Activated naive CD8-positive, alpha-beta T cell treated with anti-CD3 and anti-CD28 coated beads, Interleukin-2, amount 50 U/mL, for 16 hours (primary cell): ENCODE data around the gene CASD1.

ENCODE experiments used
- DNase-seq: peaks from one replicate; pipeline ENCODE4 v3.0.0-alpha.2; 2020; ENCODE audit warnings: low read depth, low spot score

CASD1 gene

DNA sequence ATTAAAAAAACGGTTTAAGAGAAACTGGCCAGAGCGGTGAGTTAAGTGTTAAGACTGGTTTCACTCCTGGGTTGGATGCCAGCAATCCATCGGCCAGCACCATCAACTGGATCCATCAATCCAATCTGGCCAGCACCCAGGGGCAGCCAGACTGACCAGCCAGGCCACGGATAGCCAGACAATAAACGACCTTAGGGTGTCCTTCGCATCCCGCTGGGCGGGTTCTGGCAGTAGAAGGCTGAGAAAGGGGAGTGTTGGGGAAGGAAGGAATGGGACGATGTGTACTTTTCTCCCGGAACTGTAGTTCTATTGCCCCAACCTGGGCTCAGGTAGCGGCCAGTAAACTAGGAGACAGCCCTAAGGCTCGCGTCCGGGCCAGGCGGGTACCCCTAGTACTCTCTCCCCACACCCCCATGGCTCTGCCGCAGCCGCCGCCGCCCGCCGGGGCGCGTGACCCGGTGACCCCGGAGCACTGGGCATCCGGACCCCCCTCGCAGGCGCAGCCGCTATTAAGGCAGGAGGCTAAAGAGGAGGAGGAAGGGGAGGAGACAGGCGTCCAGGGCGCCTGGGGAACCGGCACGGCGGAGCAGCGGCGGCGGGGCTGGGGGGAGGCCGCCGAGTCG, at the start of gene CASD1:
Gene CASD1, plus strand, starts transcription at position 546 of the 623 bp plus-strand sequence. CDS start 276 bp downstream, outside the sequence.
- no peak for DNase-seq

DNA sequence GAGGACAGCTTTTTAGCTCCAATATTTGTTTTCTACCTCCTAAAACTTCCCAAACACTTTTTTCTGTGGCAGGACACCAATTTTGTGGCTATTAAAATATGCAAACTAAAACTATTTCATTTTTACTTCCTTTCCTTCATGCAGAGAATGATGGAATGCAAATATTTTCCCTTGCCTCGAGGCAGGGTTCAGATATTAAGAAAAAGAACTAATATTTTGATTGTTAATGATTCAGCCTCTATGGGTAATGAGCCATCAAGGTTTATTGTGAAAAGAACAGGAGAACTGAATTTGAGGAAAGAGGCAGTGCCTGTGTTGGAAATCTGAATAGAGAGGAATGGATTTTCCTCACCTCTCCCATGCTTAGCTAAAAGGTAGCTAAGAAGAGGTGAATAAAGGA, 43.1 kb upstream of the CASD1 start:
- DNase-seq = no peak

DNA sequence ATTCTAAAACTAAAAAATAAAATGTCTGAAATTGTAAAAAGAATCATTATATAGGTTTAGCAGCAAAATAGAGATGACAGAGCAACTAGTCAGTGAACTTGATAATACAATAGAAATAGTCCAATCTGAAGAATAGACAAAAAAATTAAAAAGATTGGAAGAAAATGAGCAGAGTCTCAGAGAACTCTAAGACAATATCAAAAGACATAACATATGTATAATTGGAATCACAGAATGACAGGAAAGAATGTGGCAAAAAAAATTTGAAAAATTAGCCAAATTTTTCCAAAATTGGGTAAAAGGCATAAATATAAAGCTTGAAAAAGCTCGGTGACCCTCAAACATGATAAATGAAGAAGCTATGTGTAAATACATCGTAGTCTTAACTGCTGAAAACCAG, 38.0 kb upstream of the CASD1 start:
- no peak for DNase-seq

DNA sequence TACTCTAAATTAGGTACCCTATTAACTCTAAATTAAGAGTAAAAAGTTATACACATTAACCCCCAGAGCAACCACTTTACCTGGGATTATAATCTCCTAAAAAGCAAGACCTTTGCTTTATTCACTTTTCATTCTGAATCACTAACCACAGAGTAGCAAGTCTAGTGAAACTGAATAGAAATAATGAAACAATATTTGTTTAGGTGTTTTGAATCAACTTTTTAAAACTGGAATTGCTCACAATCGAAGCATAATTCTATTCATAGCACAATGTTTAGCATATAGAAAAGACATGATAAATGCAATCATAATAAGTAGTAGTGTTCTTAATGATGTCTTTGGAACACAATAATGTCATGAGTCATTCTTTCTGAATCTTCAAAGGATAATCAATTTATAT, 37.0 kb upstream of the CASD1 start:
- DNase-seq = no peak

DNA sequence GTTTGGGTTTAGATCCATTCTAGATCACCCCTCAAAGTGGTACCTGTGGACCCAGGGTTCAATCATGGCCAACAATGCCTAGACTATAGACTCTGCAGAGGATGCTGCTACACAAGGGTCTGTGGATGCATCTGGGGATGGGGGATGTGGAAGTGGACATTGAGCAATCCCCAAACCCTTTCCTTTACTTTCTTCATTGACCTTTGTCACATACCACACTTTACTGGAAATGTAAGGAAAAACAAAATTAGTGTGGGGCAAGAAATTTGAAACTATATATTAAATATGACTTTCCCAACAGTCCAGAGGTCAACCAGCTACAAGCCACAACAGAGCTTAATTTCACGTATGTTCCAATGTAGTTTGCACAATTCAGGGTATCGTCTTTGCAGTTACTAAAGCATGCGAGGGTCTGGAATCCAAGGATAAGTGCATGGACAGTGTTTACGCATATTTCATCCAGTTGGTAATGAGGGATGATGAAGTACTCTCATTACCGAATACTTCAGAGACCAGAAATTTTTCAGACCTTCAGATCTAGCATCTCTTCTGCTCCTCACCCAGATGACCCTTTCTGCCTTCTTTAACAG, 33.3 kb upstream of the CASD1 start:
- DNase-seq = no peak

DNA sequence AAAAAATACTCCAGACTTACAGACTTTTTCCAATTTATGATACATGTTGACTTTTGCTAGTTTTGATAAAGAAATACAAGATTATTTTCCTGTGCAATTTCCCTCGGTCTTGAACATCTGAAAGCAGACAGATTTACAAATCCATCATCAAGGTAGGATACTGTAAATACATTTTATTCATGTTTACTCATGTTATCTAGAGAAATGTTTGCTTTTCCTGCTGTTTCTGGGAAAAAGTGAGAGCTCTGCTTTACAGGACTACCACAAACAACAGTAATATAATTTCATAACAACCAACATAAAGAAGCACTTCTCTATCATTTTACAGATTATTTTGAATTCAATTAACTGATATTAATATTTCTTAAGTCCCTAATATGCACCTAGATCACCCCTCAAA, 31.7 kb upstream of the CASD1 start:
- DNase-seq = no peak

DNA sequence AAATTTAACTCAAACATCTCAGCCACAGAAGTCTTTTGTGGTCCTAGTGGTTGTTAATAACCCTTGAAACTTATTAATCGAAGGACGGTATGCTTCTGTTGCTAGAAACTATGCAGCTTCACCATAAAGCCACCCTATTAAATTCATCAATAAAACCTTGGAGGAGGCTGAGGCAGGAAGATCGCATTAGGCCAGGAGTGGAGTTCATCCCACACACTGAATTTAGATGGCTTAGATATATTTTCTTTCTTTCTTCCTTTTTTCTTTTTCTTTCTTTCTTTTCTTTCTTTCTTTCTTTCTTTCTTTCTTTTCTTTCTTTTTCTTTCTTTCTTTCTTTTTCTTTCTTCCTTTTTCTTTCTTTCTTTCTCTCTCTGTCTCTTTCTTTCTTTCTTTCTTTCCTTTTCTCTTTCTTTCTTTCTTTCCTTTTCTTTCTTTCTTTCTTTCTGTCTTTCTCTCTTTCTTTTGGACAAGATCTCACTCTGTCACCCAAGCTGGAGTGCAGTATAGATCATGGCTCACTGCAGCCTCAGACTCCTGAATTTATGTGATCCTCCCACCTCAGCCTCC, 30.9 kb upstream of the CASD1 start:
- no peak for DNase-seq

DNA sequence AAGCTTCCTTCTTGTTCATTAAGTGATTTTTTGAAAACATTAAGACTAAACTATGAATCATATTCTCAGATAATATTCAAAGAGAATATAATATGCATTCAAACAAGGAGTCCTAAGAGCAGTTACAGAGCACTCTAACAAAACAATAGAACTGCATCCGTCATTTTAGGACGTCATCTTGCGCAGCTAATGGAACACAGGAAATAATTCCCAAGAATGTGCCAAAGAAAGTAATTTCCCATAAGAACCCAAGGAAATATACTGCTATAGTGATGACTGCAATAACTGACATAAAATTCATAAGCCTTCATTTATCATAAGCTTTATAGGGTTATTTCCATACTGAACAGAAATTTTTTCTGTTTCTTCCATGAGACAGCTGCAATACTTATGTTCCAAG, 28.3 kb upstream of the CASD1 start:
- DNase-seq = no peak

DNA sequence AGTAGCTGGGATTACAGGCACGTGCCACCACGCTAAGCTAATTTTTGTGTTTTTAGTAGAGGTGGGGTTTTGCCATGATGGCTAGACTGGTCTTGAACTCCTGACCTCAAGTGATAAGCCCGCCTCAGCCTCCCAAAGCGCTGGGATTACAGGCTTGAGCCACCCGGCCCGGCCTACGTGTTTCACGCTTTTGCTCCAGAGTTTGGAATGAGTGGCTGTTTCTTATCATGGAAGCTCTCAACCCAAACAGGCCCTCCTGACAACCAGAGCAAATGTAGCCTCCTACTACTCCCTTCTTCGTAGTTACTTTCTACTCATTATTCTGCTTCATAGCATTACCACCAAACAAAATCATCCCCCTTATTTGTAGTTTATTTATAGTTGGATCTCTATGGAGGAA, 26.8 kb upstream of the CASD1 start:
- DNase-seq = no peak

DNA sequence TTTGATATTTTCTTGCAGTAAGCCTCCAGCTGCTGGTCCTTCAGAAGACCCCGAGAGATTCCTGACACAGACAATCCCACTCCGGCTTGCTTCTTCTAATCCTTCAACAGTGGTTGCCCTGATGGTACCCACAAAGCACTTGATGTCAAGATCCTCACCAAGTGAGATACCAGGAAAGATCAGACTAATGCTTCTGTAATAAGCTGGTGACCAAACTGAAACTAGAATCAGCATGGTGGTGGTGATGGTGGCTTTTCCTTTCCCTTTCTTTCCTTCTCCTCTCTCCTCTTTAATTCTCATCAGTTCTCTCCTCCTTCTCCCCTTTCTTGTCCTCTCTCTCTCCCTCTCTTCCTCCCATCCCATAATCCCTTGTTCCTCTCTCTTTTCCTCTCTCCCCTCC, 25.8 kb upstream of the CASD1 start:
- no peak for DNase-seq

DNA sequence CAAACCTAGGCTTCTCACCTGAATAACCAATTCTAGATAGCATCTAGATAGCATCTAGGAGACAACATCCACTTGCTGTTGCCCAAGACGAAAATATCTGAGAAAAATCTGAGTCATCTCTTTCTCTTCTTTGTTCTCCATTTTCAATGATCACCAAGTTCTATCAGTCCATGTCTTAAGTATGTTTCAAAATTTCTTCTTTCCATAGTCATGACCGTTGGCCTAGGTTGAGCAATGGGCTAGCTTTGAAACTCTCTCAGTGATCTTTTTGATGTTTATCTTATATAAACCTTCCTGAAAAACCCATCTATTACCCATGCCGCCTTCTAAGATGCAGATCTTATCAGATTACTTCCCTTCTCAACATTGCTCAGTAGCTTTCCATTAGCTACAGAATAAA, 23.4 kb upstream of the CASD1 start:
- DNase-seq = no peak

DNA sequence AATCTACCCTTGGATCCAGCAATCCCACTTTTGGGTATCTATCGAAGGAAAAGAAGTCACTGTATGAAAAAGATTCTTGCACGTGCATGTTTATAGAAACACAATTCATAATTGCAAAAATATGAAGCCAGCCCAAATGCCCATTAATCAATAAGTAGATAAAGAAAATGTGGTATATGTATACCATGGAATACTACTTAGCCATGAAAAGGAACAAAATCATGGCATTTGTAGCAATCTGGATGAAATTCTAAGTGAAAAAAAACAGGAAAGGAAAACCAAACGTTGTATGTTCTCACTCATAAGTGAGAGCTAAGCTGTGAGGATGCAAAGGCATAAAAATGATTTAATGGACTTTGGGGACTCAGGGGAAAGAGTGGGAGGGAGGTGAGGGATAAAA, 18.2 kb upstream of the CASD1 start:
- no peak for DNase-seq

DNA sequence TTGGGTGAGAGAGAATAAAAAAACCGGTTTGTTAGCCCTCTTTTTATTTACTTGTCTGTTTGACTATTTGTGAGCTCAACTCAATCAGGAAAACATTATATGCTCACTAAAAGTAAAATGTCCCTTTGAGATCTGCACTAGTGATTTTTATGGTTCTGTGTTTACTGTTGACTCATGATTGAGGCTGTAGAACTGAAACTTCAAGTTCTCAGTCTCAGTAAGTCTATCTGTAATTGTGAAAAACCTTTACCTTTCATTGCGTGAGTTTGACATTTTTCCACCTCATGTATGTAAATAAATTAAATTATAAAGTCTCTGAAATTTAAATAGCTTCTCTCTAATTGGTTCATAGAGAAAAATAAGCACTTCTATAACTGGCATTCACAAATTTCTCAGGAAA, 17.0 kb upstream of the CASD1 start:
- DNase-seq = no peak

DNA sequence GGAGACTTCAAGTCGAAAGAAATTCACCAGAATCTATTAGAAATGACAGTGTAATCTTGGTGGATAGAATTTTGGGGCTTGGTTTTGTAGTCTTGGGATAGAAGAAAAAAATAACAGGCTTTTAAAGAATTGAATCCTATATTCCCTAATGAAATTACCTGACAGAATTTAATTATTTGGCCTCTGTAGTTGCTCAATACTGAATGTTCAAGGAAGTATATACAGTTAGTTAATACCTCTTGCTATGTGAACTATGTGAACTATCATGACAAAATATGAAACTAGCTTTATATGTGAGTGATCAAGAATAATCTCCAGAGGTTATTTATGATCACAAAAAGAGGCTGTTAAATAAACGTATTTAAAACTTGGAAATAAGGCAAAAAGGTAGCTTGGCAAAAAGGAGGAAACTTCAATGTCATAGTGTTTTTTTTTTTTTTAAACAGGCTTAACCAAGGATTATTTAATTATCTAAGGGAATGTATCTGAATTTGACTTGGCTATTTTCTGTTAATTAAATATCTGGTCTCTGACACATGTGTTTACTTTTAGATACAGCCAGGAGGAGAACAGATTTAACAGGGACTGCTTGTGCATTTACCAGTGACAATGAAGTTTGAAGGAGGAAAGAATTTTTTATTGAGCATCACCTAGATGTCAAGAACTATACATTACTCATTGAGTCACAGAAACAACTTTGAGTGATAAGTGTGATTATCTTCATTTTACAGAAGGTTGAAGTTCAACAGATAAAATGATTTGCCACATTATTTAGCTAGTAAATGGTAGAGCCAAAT, 11.5 kb upstream of the CASD1 start:
- DNase-seq = no peak

DNA sequence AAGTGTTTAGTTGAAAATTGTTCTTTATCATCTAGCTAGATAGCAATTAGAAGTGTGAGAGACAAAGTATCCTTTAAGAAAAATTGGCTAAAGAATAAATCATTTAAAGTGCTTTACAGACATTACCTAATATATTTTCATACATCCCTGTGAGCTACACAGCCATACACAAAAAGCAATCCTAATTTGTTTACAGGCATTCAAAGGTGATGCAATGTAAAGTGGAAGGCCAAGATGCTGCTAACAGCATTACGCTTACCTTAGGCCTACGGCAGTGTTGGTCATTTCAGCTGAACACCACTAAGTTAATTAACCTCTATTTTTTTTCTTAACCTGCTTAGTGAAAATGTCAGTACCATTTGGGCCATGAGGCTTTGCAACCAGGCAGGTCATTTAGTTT, 10.7 kb upstream of the CASD1 start:
- DNase-seq = no peak

DNA sequence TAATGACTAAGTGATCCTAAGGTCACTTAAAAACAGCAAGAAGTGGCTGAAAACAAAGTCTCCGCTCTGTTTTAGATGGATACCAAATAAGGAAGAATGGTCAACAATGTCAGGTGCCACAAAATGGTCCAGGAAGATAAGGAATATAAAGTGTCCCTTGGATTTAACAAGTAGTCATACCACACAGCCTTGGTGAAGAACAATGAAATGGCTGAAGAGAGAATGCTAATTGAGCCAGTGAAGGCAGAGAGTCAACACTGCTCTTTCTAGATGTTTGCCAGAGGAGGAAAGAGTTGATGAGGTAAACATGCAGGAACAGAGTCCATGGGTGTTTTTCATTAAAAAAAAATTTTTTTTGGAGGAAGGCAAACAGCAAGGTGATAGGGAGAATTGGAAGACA, 2.1 kb upstream of the CASD1 start:
- no peak for DNase-seq

DNA sequence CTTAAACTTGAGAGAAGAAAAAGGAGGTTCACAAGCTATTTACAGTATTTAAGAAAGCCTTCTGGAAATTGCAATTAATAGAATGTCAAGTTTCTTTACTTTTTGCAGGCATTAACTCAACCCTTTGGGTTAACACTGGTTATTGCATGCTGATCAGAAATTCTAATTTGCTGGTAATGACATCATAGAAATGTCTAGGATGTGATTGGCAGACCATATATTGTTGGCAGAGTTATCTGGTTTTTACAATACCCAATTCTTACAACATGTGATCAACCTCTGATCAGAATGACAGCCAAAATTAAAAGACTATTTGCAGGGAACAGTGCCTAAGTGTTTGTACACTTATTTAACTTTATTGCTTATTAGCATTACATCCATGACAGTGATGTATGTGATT, 1.6 kb upstream of the CASD1 start:
- DNase-seq = no peak

DNA sequence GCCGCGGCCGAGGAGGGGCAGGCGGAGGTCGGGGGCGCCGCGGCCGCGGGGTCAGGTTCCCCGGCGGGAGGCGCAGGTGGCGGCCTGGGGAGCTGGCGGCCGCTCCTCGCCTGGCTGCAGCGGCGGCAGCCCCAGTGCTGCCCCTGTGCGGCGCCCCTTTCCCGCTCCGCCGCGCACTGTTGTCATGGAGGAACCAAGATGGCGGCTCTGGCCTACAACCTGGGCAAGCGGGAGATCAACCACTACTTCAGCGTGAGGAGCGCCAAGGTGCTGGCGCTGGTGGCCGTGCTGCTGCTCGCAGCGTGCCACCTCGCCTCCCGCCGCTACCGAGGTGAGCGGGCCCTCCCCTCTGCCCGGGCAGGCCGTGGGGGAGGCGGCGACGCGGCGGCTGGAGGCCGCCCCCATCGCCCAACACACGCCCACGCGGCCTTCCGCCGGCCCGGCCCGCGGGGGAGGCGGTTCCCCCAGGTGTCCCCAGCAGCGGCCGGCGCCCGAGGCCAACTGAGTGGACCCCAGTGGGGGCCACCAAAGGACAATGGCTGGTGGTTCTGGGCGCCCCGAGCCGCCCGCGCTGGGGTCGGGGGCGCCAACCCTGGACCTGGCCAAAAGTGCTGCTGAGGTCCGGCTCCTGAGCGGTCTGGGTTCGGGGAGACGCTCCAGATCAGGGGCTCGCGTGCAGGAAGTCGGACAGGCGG, 425 bp downstream of the CASD1 start:
- DNase-seq = no peak

DNA sequence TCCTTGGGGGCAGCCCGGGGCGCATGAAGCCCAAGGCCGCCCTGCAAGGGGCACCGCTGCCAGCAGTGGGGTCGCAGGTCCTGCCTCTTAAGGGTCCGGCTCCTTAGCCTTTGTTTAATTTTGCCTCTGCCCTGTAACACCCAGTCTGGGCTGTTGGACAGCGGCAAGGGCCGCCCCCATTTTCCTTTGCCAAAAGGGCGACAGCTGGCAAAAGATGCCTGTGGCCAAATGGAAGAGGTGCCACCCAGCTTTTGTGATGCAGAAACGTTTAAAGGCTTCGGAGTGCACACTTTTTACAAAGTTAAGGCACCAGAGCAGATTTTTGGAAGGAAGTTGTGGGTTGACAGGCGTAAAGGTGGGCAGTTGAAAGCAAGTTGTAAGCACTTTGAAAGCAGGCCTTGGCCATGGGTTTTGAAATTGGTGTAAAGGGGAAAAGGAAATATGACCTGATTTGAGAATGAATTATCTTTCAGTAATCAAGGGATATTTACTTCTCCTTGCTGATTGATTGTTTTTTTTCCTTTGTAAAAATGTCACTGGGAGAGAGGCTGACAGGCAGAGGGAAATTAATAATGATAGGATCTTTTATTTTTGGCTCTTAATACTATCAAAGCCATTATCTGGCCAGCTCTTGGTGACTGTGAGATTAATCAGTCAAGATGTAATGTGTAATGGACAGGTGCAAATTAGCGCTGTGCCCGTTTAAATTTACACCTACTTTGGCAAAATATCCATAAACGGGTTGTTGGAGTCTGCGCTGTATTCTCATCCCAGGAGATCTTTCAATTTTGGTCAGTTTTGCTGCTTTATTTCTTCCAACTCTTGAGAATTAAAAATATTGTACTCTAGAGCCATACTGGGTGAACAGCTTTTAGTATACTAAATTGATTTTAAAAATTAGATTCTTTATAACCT, 1.2 kb downstream of the CASD1 start:
- DNase-seq = no peak

DNA sequence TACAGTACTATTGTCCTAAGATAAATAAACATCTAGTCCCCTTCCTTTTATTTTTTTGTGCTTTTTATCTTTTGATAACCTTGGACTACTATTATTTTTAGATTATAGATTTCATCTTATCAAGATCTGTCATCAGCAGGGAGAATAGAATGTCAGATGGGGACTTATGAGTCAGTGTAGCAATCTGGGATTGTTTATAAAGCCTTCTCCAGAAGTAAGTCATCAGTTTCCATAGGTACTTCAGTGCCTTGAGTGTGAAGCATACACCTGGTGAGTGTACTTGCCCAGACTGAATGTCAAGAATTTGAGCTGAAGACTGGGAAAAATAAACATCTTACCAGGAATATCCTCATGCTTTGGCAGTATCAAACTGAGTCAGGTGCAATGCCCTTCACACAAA, 2.1 kb downstream of the CASD1 start:
- no peak for DNase-seq
